T-cell (primary cell): ENCODE data around the gene TMEM263. TPM values are rescaled to one million over a fixed set of nuclear protein-coding genes. Genes with fewer than 3 reads are reported as not detected.

ENCODE experiments used
- ATAC-seq, 4 experiments: fragments of 200-7000 bp in 3 of 4; fragments of 150-1000 bp in 1 of 4; cut with Tn5 transposase; replicated peaks in 1 of 4; 1 replicate in 3 of 4; 2 replicates in 1 of 4; pipeline ENCODE4 v1.10.0; 2021; ENCODE audit warnings: moderate library complexity in 3 of 4, mild to moderate bottlenecking in 2 of 4, moderate number of reproducible peaks in 1 of 4
- CTCF ChIA-PET, 2 donors: fragments of 300-600 bp; sonication (Branson Sonifier 250); formaldehyde crosslinking; loops; one replicate each; lab custom pipeline; 2022; ENCODE audit warnings: antibody characterized with exemption in 2 of 2; lab: Charles Lee
- POLR2A ChIA-PET, 2 donors: fragments of 300-600 bp; sonication (Branson Sonifier 250); formaldehyde crosslinking; loops; one replicate each; lab custom pipeline; 2022; ENCODE audit warnings: antibody characterized with exemption in 2 of 2; lab: Charles Lee
- DNase-seq, 35 experiments: peaks; one replicate each; pipeline versions ENCODE4 v3.0.0 to v3.0.0-alpha.2; 2013 to 2023
- H3K27ac ChIP-seq: one replicate; pipeline ENCODE4 v1.5.1; 2013; ENCODE audit warnings: low read length
- H3K27me3 ChIP-seq, 2 experiments: replicated peaks in 1 of 2; 1 replicate in 1 of 2; 2 replicates in 1 of 2; pipeline versions ENCODE4 v1.6.1 to v1.7.0; 2013; ENCODE audit warnings: low read length in 1 of 2, mixed read lengths in 1 of 2; ENCODE audit not compliant: control insufficient read depth in 2 of 2, insufficient read depth in 2 of 2; ENCODE audit errors: extremely low read depth in 1 of 2
- H3K36me3 ChIP-seq, 2 donors: 1 replicate in 1 of 2; 2 replicates in 1 of 2; pipeline versions ENCODE4 v1.6.1 to v1.7.0; 2013; ENCODE audit warnings: low read length in 1 of 2; ENCODE audit not compliant: control insufficient read depth in 2 of 2, insufficient read depth in 1 of 2; ENCODE audit errors: extremely low read depth in 1 of 2
- H3K4me1 ChIP-seq, 2 experiments: 1 replicate in 1 of 2; 2 replicates in 1 of 2; pipeline versions ENCODE4 v1.6.1 to v1.7.0; 2013; ENCODE audit warnings: low read length in 2 of 2, mixed read lengths in 1 of 2; ENCODE audit not compliant: insufficient read depth in 2 of 2, control insufficient read depth in 1 of 2; ENCODE audit errors: extremely low read depth in 1 of 2
- H3K4me3 ChIP-seq, 2 donors: 1 replicate in 1 of 2; 2 replicates in 1 of 2; pipeline versions ENCODE4 v1.5.1 to v1.7.0; 2013; ENCODE audit warnings: mild to moderate bottlenecking in 2 of 2, low read length in 1 of 2, moderate library complexity in 1 of 2; ENCODE audit not compliant: control insufficient read depth in 1 of 2; ENCODE audit errors: extremely low read depth in 1 of 2
- H3K9me3 ChIP-seq: 2 replicates; pipeline ENCODE4 v1.7.0; 2013
- H3K27ac Mint-ChIP-seq, 2 donors: one replicate each; pipeline ENCODE4 v1.8.0; 2020 to 2021; ENCODE audit warnings: mild to moderate bottlenecking in 2 of 2, mixed read lengths in 2 of 2
- H3K27me3 Mint-ChIP-seq, 2 donors: one replicate each; pipeline ENCODE4 v1.8.0; 2021 to 2022; ENCODE audit warnings: mixed read lengths in 2 of 2
- H3K36me3 Mint-ChIP-seq: one replicate; pipeline ENCODE4 v1.8.0; 2021; ENCODE audit warnings: mixed read lengths
- H3K4me1 Mint-ChIP-seq, 3 donors: one replicate each; pipeline ENCODE4 v1.8.0; 2020 to 2022; ENCODE audit warnings: mixed read lengths in 3 of 3, mild to moderate bottlenecking in 1 of 3
- H3K4me3 Mint-ChIP-seq, 3 donors: one replicate each; pipeline ENCODE4 v1.8.0; 2020 to 2022; ENCODE audit warnings: mild to moderate bottlenecking in 3 of 3, mixed read lengths in 3 of 3, moderate library complexity in 3 of 3
- H3K9me3 Mint-ChIP-seq, 3 donors: one replicate each; pipeline ENCODE4 v1.8.0; 2020 to 2022; ENCODE audit warnings: mixed read lengths in 3 of 3
- WGBS: methylation state at CpG from one replicate; pipeline ENCODE4 v1.1.5; 2013; ENCODE audit warnings: missing lambda C conversion rate; ENCODE audit not compliant: insufficient coverage; 5-methylcytosine and 5-hydroxymethylcytosine counted together
- total RNA-seq, 35 experiments: library from RNA in 6 of 35; stranded (reverse) in 6 of 35; fragments of 120-200 nt in 1 of 35; gene quantifications; one replicate each; pipeline versions ENCODE4 v1.2.1 to v1.2.4 and lab custom pipeline; 2013 to 2026

The TMEM263 gene
- total RNA-seq, 5 donors from 2014 or later (not counting 1 experiment from before 2014, with no cell fraction given), result 29.8 to 36.5 (median 31.2) TPM

- Histone ChIP-seq H3K36me3 (no peaks in the 10 kb centered on the region), H3K27ac (no peak overlapping the region), H3K4me1 (peaks cover 3 to 17% of the 10 kb centered on the region in 2 experiments), H3K4me3 (no peak overlapping the region), H3K9me3 (no peaks in the 10 kb centered on the region), H3K27me3 (no peaks in the 10 kb centered on the region)
- WGBS, result 100% methylated on average over 3 of the region's 5 CpGs
- H3K27ac Mint-ChIP-seq, result no peak overlapping the region
- H3K4me3 Mint-ChIP-seq, result peak overlapping the region; percentile 92 to 96 (median 95)
- peaks cover 0 to 5% (median 0%) of the 10 kb centered on the region in 3 donors for H3K9me3 Mint-ChIP-seq
- DNase-seq (no peak), ATAC-seq (no peak)
- peaks cover 20% of the 10 kb centered on the region for H3K36me3 Mint-ChIP-seq
- ChIA-PET POLR2A (no interaction called here), CTCF (interaction anchor here in 1 of 2 donors (1.3 kb wide), 1 partner anchor 14 kb away, joined by 6 read pairs; no protein-coding TSS in a partner anchor)
- peaks cover 40 to 49% (median 49%) of the 10 kb centered on the region in 3 donors for H3K4me1 Mint-ChIP-seq
- no peaks in the 10 kb centered on the region for H3K27me3 Mint-ChIP-seq
Observed at GRCh38 chr12:106985479-106985878, 29.8 kb downstream of the TMEM263 start.

GRCh38 chr12:106986135-106986534 lies 30.4 kb downstream of the TMEM263 start:
- Mint-ChIP-seq H3K9me3 (peaks cover 0 to 5% (median 0%) of the 10 kb centered on the region in 3 donors), H3K4me3 (peak overlapping the region; percentile 92 to 96 (median 95)), H3K27me3 (no peaks in the 10 kb centered on the region), H3K4me1 (peaks cover 40 to 49% (median 45%) of the 10 kb centered on the region in 3 donors), H3K36me3 (peaks cover 20% of the 10 kb centered on the region), H3K27ac (peak overlapping the region; percentile 77 to 82)
- 56% methylated on average over 3 of the region's 4 CpGs for WGBS
- no peak overlapping the region for H3K27ac ChIP-seq
- H3K36me3 ChIP-seq, result no peaks in the 10 kb centered on the region
- peaks cover 3 to 17% of the 10 kb centered on the region in 2 experiments for H3K4me1 ChIP-seq
- H3K27me3 ChIP-seq, result no peaks in the 10 kb centered on the region
- no peak for ATAC-seq
- DNase-seq, result no peak
- peak overlapping the region; percentile 91 to 93 for H3K4me3 ChIP-seq
- no peaks in the 10 kb centered on the region for H3K9me3 ChIP-seq
- POLR2A ChIA-PET, result interaction anchor here (0.6 to 1.6 kb wide), 4 partner anchors 10 to 41 kb away, joined by 3 to 10 read pairs (median 4); partner anchors contain the start of gene TMEM263 (in 1 of the 2)
- CTCF ChIA-PET, result interaction anchor here in 1 of 2 donors (1.3 kb wide), 1 partner anchor 14 kb away, joined by 6 read pairs; no protein-coding TSS in a partner anchor

GRCh38 chr12:106986625-106987389 lies 31.1 kb downstream of the TMEM263 start, which contains the start of gene MTERF2:
TSS of gene MTERF2 (minus strand) at chr12:106987146. CDS start at chr12:106978714, 8,432 bp downstream.
- ATAC-seq (peak; percentile 96 to 99 (median 98)), DNase-seq (peak; percentile 44 to 87 (median 69))
- H3K36me3 Mint-ChIP-seq, result peaks cover 20% of the 10 kb centered on the region
- Histone ChIP-seq H3K27ac (peak within 1 kb of the TSS; percentile 58), H3K36me3 (no peaks in the 10 kb centered on the region), H3K9me3 (no peaks in the 10 kb centered on the region), H3K4me1 (peaks cover 3 to 17% of the 10 kb centered on the region in 2 experiments), H3K27me3 (no peaks in the 10 kb centered on the region), H3K4me3 (peak within 1 kb of the TSS; percentile 91 to 93)
- H3K4me3 Mint-ChIP-seq, result peak within 1 kb of the TSS; percentile 92 to 96 (median 95)
- POLR2A ChIA-PET, result interaction anchor here (0.9 to 1.6 kb wide), 5 partner anchors 9 to 41 kb away, joined by 3 to 6 read pairs (median 4); partner anchors contain the start of gene TMEM263 (in 2 of the 2)
- 2% methylated on average over 41 of the region's 50 CpGs for whole genome bisulfite sequencing
- H3K9me3 Mint-ChIP-seq, result peaks cover 0 to 5% (median 0%) of the 10 kb centered on the region in 3 donors
- H3K4me1 Mint-ChIP-seq, result peaks cover 40 to 49% (median 45%) of the 10 kb centered on the region in 3 donors
- no peaks in the 10 kb centered on the region for H3K27me3 Mint-ChIP-seq
- peak within 1 kb of the TSS; percentile 77 to 82 for H3K27ac Mint-ChIP-seq
- CTCF ChIA-PET, result interaction anchor here in 1 of 2 donors (0.7 to 1.1 kb wide), 2 partner anchors 31 to 72 kb away, joined by 4 read pairs; partner anchors contain the start of gene TMEM263

- ChIA-PET CTCF (interaction anchor here in 1 of 2 donors (1.1 kb wide), 1 partner anchor 32 kb away, joined by 4 read pairs; the partner anchor contains the start of gene TMEM263), POLR2A (interaction anchor here (0.9 to 1.6 kb wide), 3 partner anchors 8 to 32 kb away, joined by 3 to 6 read pairs (median 4); partner anchors contain the start of gene TMEM263 (in 1 of the 2))
- peaks cover 40 to 46% (median 45%) of the 10 kb centered on the region in 3 donors for H3K4me1 Mint-ChIP-seq
- H3K36me3 Mint-ChIP-seq, result peaks cover 22% of the 10 kb centered on the region
- H3K4me3 Mint-ChIP-seq, result peak overlapping the region; percentile 92 to 96 (median 95)
- Histone ChIP-seq H3K36me3 (no peaks in the 10 kb centered on the region), H3K27ac (no peak overlapping the region), H3K4me1 (peaks cover 3 to 17% of the 10 kb centered on the region in 2 experiments), H3K27me3 (no peaks in the 10 kb centered on the region), H3K9me3 (no peaks in the 10 kb centered on the region), H3K4me3 (no peak overlapping the region)
- no peaks in the 10 kb centered on the region for H3K27me3 Mint-ChIP-seq
- no peak for DNase-seq
- H3K9me3 Mint-ChIP-seq, result peaks cover 0 to 5% (median 0%) of the 10 kb centered on the region in 3 donors
- 96% methylated on average over 4 of the region's 6 CpGs for WGBS
- no peak for ATAC-seq
- peak overlapping the region in 1 of 2 donors; percentile 22 for H3K27ac Mint-ChIP-seq
Observed at GRCh38 chr12:106987846-106988245, 32.1 kb downstream of the TMEM263 start.

DNA sequence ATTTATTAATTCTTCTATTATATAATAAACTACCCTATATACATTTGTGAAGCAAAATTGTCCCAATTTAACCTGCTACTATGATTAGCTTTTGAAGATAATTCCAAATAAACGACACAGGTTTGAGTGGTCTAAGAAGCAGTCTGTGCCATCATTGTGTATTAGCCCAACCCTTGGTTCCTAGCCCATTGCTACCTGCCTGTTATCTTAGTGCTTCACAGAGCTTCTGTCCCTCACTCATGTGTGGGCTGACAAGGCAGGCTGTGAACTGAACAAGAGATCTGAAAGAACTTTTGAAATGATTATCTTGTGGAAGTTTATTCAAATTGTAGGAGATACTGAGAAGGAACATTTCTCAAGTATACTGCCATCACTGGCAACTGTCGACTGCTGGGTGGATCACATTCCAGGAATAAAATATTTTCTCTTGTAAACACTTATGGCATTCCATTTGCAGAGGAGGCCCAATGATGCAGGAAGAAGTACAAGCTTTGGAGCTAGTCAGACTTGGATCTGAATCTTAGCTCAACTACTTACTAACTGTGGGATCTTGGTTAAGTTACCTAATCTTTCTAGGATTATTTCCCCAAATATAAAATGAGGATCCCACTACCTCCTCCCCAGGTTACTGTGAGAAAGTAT lies 39.0 kb downstream of the TMEM263 start:
- no peak for ATAC-seq
- H3K27ac Mint-ChIP-seq, result no peak overlapping the region
- H3K9me3 ChIP-seq, result no peaks in the 10 kb centered on the region

More for the DNA sequence above, 39.0 kb downstream of the TMEM263 start:
- POLR2A ChIA-PET, result interaction anchor here in 1 of 2 donors (0.6 kb wide), 1 partner anchor 11 kb away, joined by 3 read pairs; no protein-coding TSS in a partner anchor
- no peaks in the 10 kb centered on the region for H3K4me1 ChIP-seq
- H3K27me3 ChIP-seq, result no peaks in the 10 kb centered on the region
- no peak overlapping the region for H3K27ac ChIP-seq
- peaks cover 5 to 14% of the 10 kb centered on the region in 2 donors for H3K36me3 ChIP-seq
- peaks cover 29% of the 10 kb centered on the region for H3K36me3 Mint-ChIP-seq
- no peak overlapping the region for H3K4me3 ChIP-seq
- no peak overlapping the region for H3K4me3 Mint-ChIP-seq
- H3K9me3 Mint-ChIP-seq, result peaks cover 0 to 5% (median 0%) of the 10 kb centered on the region in 3 donors
- H3K4me1 Mint-ChIP-seq, result no peaks in the 10 kb centered on the region
- H3K27me3 Mint-ChIP-seq, result no peaks in the 10 kb centered on the region
- CTCF ChIA-PET, result interaction anchor here in 1 of 2 donors (0.6 kb wide), 2 partner anchors 86 to 243 kb away, joined by 3 read pairs; no protein-coding TSS in a partner anchor
- DNase-seq, result no peak
- WGBS, result no CpG with 5 or more reads among the region's 2 CpGs
